Esophagus muscularis mucosa (tissue), 4 donors: ENCODE data around the gene DEUP1.

Experiments used
- CTCF ChIP-seq, 3 experiments: fragments of 200-600 bp in 2 of 3; fragments of 450-650 bp in 1 of 3; sonication (generic) in 2 of 3; IDR thresholded peaks; one replicate each; pipeline ENCODE4 v1.5.1; 2017 to 2019; ENCODE audit warnings: antibody characterized with exemption in 3 of 3, mild to moderate bottlenecking in 2 of 3, moderate library complexity in 1 of 3
- EP300 ChIP-seq: sonication (generic); formaldehyde crosslinking; IDR thresholded peaks from one replicate; pipeline ENCODE4 v1.6.1; 2017; ENCODE audit warnings: antibody characterized with exemption
- POLR2A ChIP-seq: fragments of 450-650 bp; IDR thresholded peaks from one replicate; pipeline ENCODE4 v1.6.1; 2017; ENCODE audit warnings: antibody characterized with exemption, moderate library complexity, mild to moderate bottlenecking, low read depth
- POLR2AphosphoS5 ChIP-seq, 2 donors: sonication (generic); formaldehyde crosslinking; IDR thresholded peaks; one replicate each; pipeline ENCODE4 v1.6.1; 2017; ENCODE audit warnings: antibody characterized with exemption in 2 of 2

- TF ChIP-seq POLR2AphosphoS5 (IDR thresholded peaks at IDR 0.05) (no peak), CTCF (IDR thresholded peaks at IDR 0.05) (no peak), EP300 (no peak), POLR2A (no peak)
These were observed 155.4 kb downstream of the DEUP1 start for GRCh38 chr11:93485983-93486382.
